HTR-8/SVneo (cell line): Measurements from ENCODE around the gene HTT.

Experiments used
- DNase-seq: peaks from one replicate; pipeline ENCODE4 v3.0.0; 2011; ENCODE audit warnings: low spot score, mixed read lengths; ENCODE audit not compliant: insufficient read length
- FAIRE-seq: peaks from 2 replicates; lab custom pipeline; 2011; peaks lifted over from hg19 to GRCh38; lab: Jason Lieb, UNC

The HTT gene

DNA sequence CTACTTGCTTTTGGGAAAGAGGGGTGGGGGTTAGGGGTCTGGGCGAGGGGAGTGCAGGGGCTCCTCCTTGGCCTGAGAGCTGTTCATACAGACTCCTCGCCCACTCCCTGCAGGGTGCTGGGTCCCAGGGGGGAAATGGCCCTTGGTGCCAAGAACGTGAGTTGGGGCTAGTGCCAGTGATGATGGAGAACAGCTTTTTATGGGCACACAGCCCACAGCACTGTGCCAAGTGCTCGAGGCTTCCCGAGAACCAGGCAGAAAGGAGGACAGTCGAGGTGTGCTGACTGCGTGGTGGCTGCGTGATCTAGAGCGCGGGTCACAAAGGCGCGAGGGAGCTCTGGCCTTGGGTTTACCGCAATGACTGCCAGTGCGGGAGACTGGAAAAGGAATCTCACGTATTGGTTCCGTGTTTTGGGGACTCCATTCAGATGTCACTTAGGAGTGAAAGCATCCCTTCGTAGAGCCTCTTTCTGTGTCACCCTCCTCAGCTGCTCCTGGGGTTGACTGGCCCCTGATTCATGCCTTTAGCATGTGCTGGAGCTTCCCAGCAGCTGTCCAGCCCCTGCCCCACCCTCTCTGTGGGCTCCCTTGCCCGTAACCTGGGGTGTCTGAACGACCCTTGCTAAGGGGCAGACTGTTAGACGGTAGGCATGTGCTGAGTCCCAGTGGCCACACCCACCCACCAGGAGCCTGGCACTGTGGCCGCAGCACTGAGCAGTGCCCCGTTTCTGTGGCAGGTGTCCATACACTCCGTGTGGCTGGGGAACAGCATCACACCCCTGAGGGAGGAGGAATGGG, 153.6 kb downstream of the HTT start:
- FAIRE-seq (no peak), DNase-seq (no peak)

GRCh38 chr4:3228881-3229280, 154.4 kb downstream of the HTT start:
- peak; percentile 99 for FAIRE-seq
- DNase-seq: no peak

DNA sequence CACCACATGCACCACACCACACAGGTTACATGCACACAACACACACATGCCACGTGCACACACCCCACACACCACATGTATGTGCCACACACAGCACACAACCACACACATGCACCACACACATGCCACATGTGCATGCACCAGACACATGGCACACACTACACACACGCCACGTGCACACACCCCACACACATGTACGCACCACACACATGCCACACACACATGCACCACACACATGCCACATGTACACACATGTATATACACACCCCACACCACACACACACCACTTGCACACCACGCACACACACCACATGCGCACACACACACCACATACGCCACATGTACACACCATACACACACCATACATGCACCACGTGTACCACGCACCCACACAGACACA, 154.8 kb downstream of the HTT start:
- DNase-seq (no peak), FAIRE-seq (no peak)

DNA sequence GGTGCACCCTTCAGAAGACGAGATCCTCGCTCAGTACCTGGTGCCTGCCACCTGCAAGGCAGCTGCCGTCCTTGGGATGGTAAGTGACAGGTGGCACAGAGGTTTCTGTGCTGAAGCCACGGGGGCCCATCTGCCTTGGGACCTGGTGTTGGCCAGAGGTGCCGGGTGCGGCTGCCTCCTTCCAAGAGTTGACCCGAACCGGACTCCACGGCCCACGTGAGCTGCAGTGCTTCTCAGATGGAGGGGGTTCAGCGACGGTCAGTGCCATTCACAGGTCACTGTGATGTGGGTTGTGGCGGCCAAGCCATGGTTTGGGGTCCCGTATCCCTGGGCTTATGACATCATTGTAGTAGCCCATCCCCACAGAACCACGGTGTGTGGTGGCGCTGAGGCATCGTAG, 155.5 kb downstream of the HTT start:
- DNase-seq (no peak), FAIRE-seq (no peak)

- no peak for DNase-seq
- no peak for FAIRE-seq
These were observed 157.0 kb downstream of the HTT start for GRCh38 chr4:3231471-3231870.

DNA sequence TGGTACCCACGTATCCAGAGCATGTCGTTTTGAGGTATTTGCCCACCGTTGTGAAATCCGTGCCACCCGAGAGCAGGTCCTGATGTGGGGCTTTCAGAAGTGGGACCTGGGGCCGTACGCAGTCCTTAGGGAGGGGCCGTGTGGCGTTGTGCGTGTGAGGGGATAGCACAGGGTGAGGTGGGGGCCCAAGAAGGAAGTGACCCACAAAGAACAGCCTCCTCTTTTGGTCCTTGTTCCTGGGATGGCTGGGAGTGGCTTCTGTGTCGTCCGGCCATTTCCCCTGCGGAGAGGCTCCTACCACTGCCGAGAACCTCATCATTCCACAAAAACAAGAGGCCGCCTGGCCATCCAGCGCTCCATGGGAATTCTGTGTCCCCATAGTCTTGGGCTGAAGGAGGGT, 157.5 kb downstream of the HTT start:
- DNase-seq: no peak
- FAIRE-seq: no peak

- DNase-seq (no peak), FAIRE-seq (no peak)
These were observed 158.4 kb downstream of the HTT start for GRCh38 chr4:3232871-3233271.

- FAIRE-seq (no peak), DNase-seq (no peak)
These were observed 159.1 kb downstream of the HTT start for GRCh38 chr4:3233391-3234071.

DNA sequence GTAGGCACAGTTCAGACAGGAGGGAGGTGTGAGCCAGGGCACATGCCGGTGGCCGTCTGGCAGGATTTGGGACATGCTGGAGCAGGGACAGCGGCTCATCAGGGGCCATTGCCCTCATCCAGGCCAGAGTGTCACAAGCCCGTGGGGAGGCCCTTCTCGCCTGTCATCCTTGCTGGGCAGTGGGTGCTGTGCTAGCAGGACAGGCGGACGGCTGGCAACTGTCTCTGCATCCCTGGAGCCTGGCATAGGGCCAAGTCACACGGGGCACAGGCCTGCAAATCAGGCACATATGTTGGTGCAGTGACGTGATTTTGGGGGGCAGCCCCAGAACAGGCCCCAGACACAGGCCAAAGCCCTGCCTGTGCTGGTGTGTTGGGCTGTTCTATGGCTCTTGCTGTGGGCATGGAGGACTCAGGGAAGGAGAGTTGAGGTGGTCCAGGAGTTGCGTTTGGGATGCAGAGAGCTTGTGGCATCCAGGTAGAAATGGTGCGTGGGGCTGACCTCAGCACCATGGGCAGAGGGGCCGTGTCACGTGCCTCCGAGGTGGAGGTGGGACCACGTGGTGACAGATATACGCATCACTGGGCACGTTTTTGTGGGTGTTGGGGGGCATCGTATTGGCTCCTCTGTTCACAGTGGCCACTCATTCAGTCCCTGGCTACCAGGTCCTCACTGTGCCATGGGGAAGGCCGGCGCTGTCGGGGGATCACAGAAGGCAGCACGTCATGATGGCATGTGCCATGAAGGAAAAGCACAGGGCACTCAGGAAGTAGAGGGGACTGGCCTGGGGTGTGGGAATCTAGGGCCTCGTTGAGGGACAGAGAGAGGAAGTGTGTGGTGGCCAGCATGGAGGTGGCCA, 159.9 kb downstream of the HTT start:
- FAIRE-seq (no peak), DNase-seq (no peak)

DNA sequence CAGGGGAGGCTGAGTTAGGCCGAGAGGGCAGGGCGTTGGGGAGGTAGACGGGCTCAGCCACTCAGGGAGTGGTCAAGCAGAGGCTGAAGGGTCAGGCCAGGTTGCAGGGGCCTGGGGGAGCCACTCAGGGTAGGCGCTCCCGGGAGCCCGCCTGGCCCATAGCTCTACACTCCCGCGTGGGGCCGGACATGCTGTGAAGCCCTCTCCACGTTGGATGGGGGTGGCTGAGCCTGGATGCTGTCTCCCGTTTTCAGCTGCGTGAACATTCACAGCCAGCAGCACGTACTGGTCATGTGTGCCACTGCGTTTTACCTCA, 160.5 kb downstream of the HTT start:
- no peak for DNase-seq
- no peak for FAIRE-seq

GRCh38 chr4:3235581-3235980, 161.1 kb downstream of the HTT start:
- FAIRE-seq: no peak
- no peak for DNase-seq

GRCh38 chr4:3236326-3236878, 161.9 kb downstream of the HTT start:
- DNase-seq (no peak), FAIRE-seq (no peak)

DNA sequence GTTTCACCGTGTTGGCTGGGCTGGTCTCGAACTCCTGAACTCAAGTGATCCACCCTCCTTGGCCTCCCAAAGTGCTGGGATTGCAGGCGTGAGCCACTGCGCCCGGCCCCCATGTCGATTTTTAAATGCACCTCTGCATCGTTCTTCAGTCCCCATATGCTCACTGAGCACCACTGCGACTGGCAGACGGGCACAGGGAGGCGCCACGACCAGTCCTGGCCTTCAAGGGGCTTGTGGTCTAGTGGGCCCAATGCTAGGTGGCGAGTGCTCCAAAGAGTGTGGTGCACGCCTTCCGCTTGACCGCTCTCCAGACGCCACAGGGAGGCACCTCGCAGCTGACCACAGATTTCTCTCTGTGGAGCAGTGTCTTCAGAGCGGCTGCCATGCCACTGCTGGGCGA, 162.8 kb downstream of the HTT start:
- FAIRE-seq: no peak
- DNase-seq: no peak

GRCh38 chr4:3237712-3238560, 163.5 kb downstream of the HTT start:
- FAIRE-seq: no peak
- no peak for DNase-seq

GRCh38 chr4:3238721-3239120, 164.2 kb downstream of the HTT start:
- DNase-seq (no peak), FAIRE-seq (no peak)

- DNase-seq (no peak), FAIRE-seq (no peak)
These were observed 164.8 kb downstream of the HTT start for GRCh38 chr4:3239303-3239702.

GRCh38 chr4:3239998-3240920, 165.8 kb downstream of the HTT start:
- no peak for FAIRE-seq
- no peak for DNase-seq

DNA sequence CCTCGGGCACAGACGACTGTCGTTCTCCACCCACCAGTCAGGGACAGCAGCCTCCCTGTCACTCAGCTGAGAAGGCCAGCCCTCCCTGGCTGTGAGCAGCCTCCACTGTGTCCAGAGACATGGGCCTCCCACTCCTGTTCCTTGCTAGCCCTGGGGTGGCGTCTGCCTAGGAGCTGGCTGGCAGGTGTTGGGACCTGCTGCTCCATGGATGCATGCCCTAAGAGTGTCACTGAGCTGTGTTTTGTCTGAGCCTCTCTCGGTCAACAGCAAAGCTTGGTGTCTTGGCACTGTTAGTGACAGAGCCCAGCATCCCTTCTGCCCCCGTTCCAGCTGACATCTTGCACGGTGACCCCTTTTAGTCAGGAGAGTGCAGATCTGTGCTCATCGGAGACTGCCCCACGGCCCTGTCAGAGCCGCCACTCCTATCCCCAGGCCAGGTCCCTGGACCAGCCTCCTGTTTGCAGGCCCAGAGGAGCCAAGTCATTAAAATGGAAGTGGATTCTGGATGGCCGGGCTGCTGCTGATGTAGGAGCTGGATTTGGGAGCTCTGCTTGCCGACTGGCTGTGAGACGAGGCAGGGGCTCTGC, 166.5 kb downstream of the HTT start:
- FAIRE-seq (no peak), DNase-seq (no peak)
